ENCODE data around the gene IFIT3. TPM values are rescaled to one million over a fixed set of nuclear protein-coding genes. Genes with fewer than 3 reads are reported as not detected.

IFIT3 gene
- total RNA-seq, 2 experiments from 2014 or later = 0.17 to 0.35 TPM

- no peak for DNase-seq (ENCODE audit: low spot score)
- no TSS peak for BruUV-seq (replicated peaks)
- H3K36me3 ChIP-seq (ENCODE audit: insufficient read depth, low read length) = no peaks in the 10 kb centered on the region
- no peaks in the 10 kb centered on the region for H4K20me1 ChIP-seq (ENCODE audit: insufficient read depth, low read length)
- H3K79me2 ChIP-seq (ENCODE audit: insufficient read depth, low read depth, low read length) = no peaks in the 10 kb centered on the region
- H3K4me1 ChIP-seq (ENCODE audit: insufficient read depth, low read length, poor library complexity, severe bottlenecking) = peaks cover 10% of the 10 kb centered on the region
- no peaks in the 10 kb centered on the region for H3K9me2 ChIP-seq (ENCODE audit: insufficient read depth, low read length)
- H3K4me3 ChIP-seq (ENCODE audit: low read depth, low read length, poor library complexity, severe bottlenecking) = no peak overlapping the region
- H3K4me2 ChIP-seq (ENCODE audit: low read length) = no peak overlapping the region
- ChIA-PET CTCF (ENCODE audit: unreplicated experiment) (no interaction called here), POLR2A (interaction anchor here (0.5 kb wide), 1 partner anchor 152 kb away, joined by 3 read pairs; no protein-coding TSS in a partner anchor)
- no peak overlapping the region for H3K27ac ChIP-seq (ENCODE audit: low read depth, low read length, poor library complexity, severe bottlenecking)
- TF ChIP-seq EZH2phosphoT487 (IDR thresholded peaks at IDR 0.05; ENCODE audit: borderline replicate concordance, low read depth, low read length) = no peak
- TF ChIP-seq, protein P1, sequence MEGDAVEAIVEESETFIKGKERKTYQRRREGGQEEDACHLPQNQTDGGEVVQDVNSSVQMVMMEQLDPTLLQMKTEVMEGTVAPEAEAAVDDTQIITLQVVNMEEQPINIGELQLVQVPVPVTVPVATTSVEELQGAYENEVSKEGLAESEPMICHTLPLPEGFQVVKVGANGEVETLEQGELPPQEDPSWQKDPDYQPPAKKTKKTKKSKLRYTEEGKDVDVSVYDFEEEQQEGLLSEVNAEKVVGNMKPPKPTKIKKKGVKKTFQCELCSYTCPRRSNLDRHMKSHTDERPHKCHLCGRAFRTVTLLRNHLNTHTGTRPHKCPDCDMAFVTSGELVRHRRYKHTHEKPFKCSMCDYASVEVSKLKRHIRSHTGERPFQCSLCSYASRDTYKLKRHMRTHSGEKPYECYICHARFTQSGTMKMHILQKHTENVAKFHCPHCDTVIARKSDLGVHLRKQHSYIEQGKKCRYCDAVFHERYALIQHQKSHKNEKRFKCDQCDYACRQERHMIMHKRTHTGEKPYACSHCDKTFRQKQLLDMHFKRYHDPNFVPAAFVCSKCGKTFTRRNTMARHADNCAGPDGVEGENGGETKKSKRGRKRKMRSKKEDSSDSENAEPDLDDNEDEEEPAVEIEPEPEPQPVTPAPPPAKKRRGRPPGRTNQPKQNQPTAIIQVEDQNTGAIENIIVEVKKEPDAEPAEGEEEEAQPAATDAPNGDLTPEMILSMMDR (conservative IDR thresholded peaks at IDR 0.05; ENCODE audit: low read length) = no peak
- intact Hi-C loops (cut with micrococcal nuclease; ENCODE audit: unreplicated experiment) = no loop called here
- no peaks in the 10 kb centered on the region for H3K9me3 ChIP-seq (ENCODE audit: low read length)
- H2AFZ ChIP-seq (ENCODE audit: low read length) = no peak overlapping the region
These were observed 21.1 kb upstream of the IFIT3 start for GRCh38 chr10:89306434-89307268.

GRCh38 chr10:89307269-89307577 is 20.6 kb upstream of the IFIT3 start:
- Histone ChIP-seq H3K9me3 (ENCODE audit: low read length) (no peaks in the 10 kb centered on the region), H3K36me3 (ENCODE audit: insufficient read depth, low read length) (no peaks in the 10 kb centered on the region), H3K9me2 (ENCODE audit: insufficient read depth, low read length) (no peaks in the 10 kb centered on the region), H3K4me1 (ENCODE audit: insufficient read depth, low read length, poor library complexity, severe bottlenecking) (peaks cover 6% of the 10 kb centered on the region), H4K20me1 (ENCODE audit: insufficient read depth, low read length) (no peaks in the 10 kb centered on the region), H2AFZ (ENCODE audit: low read length) (no peak overlapping the region), H3K4me2 (ENCODE audit: low read length) (no peak overlapping the region), H3K4me3 (ENCODE audit: low read depth, low read length, poor library complexity, severe bottlenecking) (no peak overlapping the region), H3K27ac (ENCODE audit: low read depth, low read length, poor library complexity, severe bottlenecking) (no peak overlapping the region), H3K79me2 (ENCODE audit: insufficient read depth, low read depth, low read length) (no peaks in the 10 kb centered on the region)
- no TSS peak for BruUV-seq (replicated peaks)
- POLR2A ChIA-PET = interaction anchor here (0.5 kb wide), 1 partner anchor 151 kb away, joined by 3 read pairs; no protein-coding TSS in a partner anchor
- DNase-seq (ENCODE audit: low spot score) = no peak
- CTCF ChIA-PET (ENCODE audit: unreplicated experiment) = no interaction called here
- TF ChIP-seq, protein P1 (conservative IDR thresholded peaks at IDR 0.05; ENCODE audit: low read length) = no peak
- no peak for TF ChIP-seq EZH2phosphoT487 (IDR thresholded peaks at IDR 0.05; ENCODE audit: borderline replicate concordance, low read depth, low read length)
- intact Hi-C loops (cut with micrococcal nuclease; ENCODE audit: unreplicated experiment) = no loop called here

DNA sequence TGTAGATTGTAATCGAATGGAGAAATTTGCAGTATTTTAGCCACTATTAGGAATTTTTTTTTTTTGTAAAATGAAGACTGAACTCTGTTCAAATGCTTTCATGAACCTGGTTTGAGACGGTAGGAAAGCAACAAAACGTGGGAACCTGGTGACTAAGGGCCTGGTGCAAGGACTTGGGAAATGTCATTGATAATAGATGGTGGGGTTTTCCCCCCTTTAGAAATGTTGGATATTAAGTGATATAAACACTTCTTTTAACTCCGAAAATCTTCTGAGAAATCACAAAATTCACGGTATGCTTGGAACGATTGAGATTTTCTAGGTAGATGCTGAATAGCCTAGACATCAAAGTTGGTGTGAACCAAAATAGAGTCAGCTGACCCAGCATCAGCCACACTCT is 19.5 kb upstream of the IFIT3 start:
- CTCF ChIA-PET (ENCODE audit: unreplicated experiment) = no interaction called here

More for the DNA sequence above, 19.5 kb upstream of the IFIT3 start:
- no peak overlapping the region for H3K27ac ChIP-seq (ENCODE audit: low read depth, low read length, poor library complexity, severe bottlenecking)
- intact Hi-C loops (cut with micrococcal nuclease; ENCODE audit: unreplicated experiment) = no loop called here
- no peak overlapping the region for H3K4me2 ChIP-seq (ENCODE audit: low read length)
- H2AFZ ChIP-seq (ENCODE audit: low read length) = no peak overlapping the region
- POLR2A ChIA-PET = interaction anchor here (0.7 kb wide), 1 partner anchor 57 kb away, joined by 3 read pairs; the partner anchor contains the start of gene LIPA
- H3K9me3 ChIP-seq (ENCODE audit: low read length) = no peaks in the 10 kb centered on the region
- no peaks in the 10 kb centered on the region for H4K20me1 ChIP-seq (ENCODE audit: insufficient read depth, low read length)
- no peaks in the 10 kb centered on the region for H3K9me2 ChIP-seq (ENCODE audit: insufficient read depth, low read length)
- no peak for TF ChIP-seq EZH2phosphoT487 (IDR thresholded peaks at IDR 0.05; ENCODE audit: borderline replicate concordance, low read depth, low read length)
- TF ChIP-seq, protein P1 (conservative IDR thresholded peaks at IDR 0.05; ENCODE audit: low read length) = no peak
- no peak for DNase-seq (ENCODE audit: low spot score)
- H3K4me3 ChIP-seq (ENCODE audit: low read depth, low read length, poor library complexity, severe bottlenecking) = no peak overlapping the region
- H3K36me3 ChIP-seq (ENCODE audit: insufficient read depth, low read length) = no peaks in the 10 kb centered on the region
- H3K4me1 ChIP-seq (ENCODE audit: insufficient read depth, low read length, poor library complexity, severe bottlenecking) = no peaks in the 10 kb centered on the region
- no peaks in the 10 kb centered on the region for H3K79me2 ChIP-seq (ENCODE audit: insufficient read depth, low read depth, low read length)
- BruUV-seq (replicated peaks) = no TSS peak
